GM19099 (cell line): ENCODE results near the gene STAT4.
A peak's percentile ranks its signal among the peaks of the same experiment; 100 is the strongest.

Experiments
- POLR2A ChIP-seq: IDR thresholded peaks from 3 replicates; pipeline ENCODE4 v1.6.1; 2011; ENCODE audit warnings: low read depth; ENCODE audit not compliant: insufficient read length; ENCODE audit errors: extremely low read depth

Gene STAT4

GRCh38 chr2:191013682-191013931 is 137.2 kb downstream of the STAT4 start:
- no peak for TF ChIP-seq POLR2A

DNA sequence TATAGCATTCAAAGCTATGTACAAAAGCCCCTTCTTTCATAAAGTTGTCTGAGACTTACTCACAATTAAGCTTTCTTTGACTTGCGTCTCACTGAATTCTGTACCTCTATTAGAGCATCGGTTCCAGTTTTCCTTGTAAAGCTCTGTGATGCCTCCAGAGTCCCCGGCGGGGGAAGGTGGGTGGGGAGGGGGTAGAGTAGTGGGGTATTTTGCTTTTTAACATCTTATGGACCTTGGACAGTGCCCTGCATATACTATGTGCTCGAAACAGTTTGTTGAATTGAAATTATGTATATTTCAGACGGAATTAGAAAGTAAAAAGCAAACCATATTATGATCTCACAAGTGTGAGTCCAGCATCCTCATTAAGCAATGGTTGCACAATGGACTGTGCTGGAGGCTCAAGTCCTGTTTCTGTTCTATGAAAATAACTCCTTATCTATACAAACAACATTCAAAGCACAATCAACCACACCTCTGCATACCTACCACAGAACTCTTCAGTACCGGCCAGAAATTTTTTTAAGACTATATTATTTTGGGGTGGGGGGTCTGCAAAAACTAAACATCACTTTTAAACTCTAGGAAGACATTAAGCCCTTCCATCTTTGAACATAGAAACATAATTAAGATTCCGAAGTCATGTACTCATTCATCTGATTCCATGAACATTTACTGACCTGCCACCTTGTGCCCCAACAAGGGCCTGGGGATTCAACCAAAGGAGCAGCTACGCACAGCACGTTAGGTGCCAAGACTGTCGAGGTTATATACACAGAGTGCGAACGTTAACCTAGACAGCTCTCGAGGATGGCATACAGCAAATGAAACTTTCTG is 137.7 kb downstream of the STAT4 start:
- TF ChIP-seq POLR2A: no peak

GRCh38 chr2:191012346-191012745 is 138.4 kb downstream of the STAT4 start:
- peak; percentile 34 for TF ChIP-seq POLR2A

GRCh38 chr2:191010887-191011885 is 139.6 kb downstream of the STAT4 start:
- no peak for TF ChIP-seq POLR2A

GRCh38 chr2:191009541-191010374 is 141.0 kb downstream of the STAT4 start:
- peak; percentile 49 for TF ChIP-seq POLR2A

GRCh38 chr2:191008286-191008685 is 142.5 kb downstream of the STAT4 start:
- TF ChIP-seq POLR2A: peak; percentile 32

- TF ChIP-seq POLR2A: no peak
Measured at GRCh38 chr2:191006997-191007783, 143.6 kb downstream of the STAT4 start.

- peak; percentile 49 for TF ChIP-seq POLR2A
Measured at GRCh38 chr2:191006297-191006696, 144.5 kb downstream of the STAT4 start.

DNA sequence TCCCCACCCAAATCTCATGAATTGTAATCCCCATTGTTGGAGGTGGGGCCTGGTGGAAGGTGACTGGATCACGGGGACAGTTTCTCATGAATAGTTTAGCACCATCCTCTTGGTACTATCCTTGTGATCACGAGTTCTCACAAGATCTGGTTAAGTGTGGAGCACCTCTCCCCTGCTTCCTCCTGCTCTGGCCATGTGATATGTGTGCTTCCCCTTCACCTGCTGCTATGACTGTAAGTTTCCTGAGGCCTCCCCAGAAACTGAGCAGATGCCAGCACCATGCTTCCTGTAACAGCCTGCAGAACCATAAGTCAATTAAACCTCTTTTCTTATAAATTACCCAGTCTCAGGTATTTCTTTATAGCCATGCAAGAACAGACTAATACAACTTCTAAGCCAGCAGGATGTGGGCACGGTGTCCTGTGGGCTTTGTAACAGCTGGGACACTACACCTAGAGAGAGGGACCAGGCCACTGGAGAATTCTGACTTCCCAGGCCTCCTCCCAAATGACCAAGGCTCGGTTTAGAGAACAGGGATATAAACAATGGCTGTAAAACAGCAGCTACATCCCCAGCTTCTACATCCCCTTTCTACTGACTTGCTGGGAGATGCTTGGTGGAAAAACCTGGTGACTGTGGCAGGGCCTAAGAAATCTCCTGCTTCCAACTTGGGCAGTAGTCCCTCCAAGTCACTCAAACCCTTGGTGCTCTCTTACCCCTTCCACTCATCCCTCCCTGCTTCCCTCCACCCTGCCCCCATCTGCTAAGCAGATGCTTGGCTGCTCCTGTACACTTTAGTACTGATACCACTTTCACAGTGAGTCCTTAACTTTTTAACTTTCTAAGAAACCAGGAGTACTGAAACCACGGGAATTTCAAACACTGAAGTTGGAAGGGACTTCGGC is 147.1 kb downstream of the STAT4 start:
- TF ChIP-seq POLR2A: peak; percentile 45

GRCh38 chr2:191001624-191002023 is 149.2 kb downstream of the STAT4 start:
- peak; percentile 35 for TF ChIP-seq POLR2A

- TF ChIP-seq POLR2A: no peak
Measured at GRCh38 chr2:191001032-191001431, 149.8 kb downstream of the STAT4 start.

- TF ChIP-seq POLR2A: peak; percentile 40
Measured at GRCh38 chr2:190999949-191000665, 150.7 kb downstream of the STAT4 start.

- no peak for TF ChIP-seq POLR2A
Measured at GRCh38 chr2:190999058-190999457, 151.7 kb downstream of the STAT4 start.
